GM19193 (cell line): Measurements from ENCODE around the gene MC2R.

Source experiments
- POLR2A ChIP-seq: IDR thresholded peaks from 4 replicates; pipeline ENCODE4 v1.6.1; 2011; ENCODE audit not compliant: insufficient read depth, insufficient read length; ENCODE audit errors: extremely low read depth

The MC2R gene

GRCh38 chr18:13910986-13911385 is 4.3 kb downstream of the MC2R start:
- no peak for TF ChIP-seq POLR2A

- no peak for TF ChIP-seq POLR2A
Observed at GRCh38 chr18:13910501-13910900, 4.8 kb downstream of the MC2R start.

GRCh38 chr18:13909141-13909940 is 6.0 kb downstream of the MC2R start:
- no peak for TF ChIP-seq POLR2A

GRCh38 chr18:13900633-13901032 is 14.7 kb downstream of the MC2R start:
- TF ChIP-seq POLR2A, result no peak

- no peak for TF ChIP-seq POLR2A
Observed at GRCh38 chr18:13895505-13896033, 19.8 kb downstream of the MC2R start.

GRCh38 chr18:13894531-13894930 is 20.8 kb downstream of the MC2R start:
- no peak for TF ChIP-seq POLR2A

- no peak for TF ChIP-seq POLR2A
Observed at GRCh38 chr18:13893418-13893760, 21.9 kb downstream of the MC2R start.

GRCh38 chr18:13892098-13892497 is 23.2 kb downstream of the MC2R start:
- no peak for TF ChIP-seq POLR2A

- no peak for TF ChIP-seq POLR2A
Observed at GRCh38 chr18:13890761-13891361, 24.5 kb downstream of the MC2R start.

GRCh38 chr18:13889671-13890070 is 25.7 kb downstream of the MC2R start:
- no peak for TF ChIP-seq POLR2A

GRCh38 chr18:13888191-13888716 is 27.1 kb downstream of the MC2R start:
- no peak for TF ChIP-seq POLR2A

- TF ChIP-seq POLR2A, result no peak
Observed at GRCh38 chr18:13885009-13885408, 30.3 kb downstream of the MC2R start.

GRCh38 chr18:13879937-13880336 is 35.4 kb downstream of the MC2R start:
- TF ChIP-seq POLR2A, result no peak

- TF ChIP-seq POLR2A, result no peak
Observed at GRCh38 chr18:13879492-13879891, 35.8 kb downstream of the MC2R start.

GRCh38 chr18:13878857-13879256 is 36.5 kb downstream of the MC2R start:
- no peak for TF ChIP-seq POLR2A

- no peak for TF ChIP-seq POLR2A
Observed at GRCh38 chr18:13877157-13877556, 38.2 kb downstream of the MC2R start.
